G401 (cell line): Measurements from ENCODE around the gene TRIM15. TPM values are rescaled to one million over a fixed set of nuclear protein-coding genes. Genes with fewer than 3 reads are reported as not detected.
"Not testable (repeated sequence)": the region's sequence is repeated elsewhere in the genome, so short reads cannot be mapped to it uniquely, and the experiment has no call there.

Experiments used
- DNase-seq: peaks from one replicate; pipeline ENCODE4 v3.0.0-alpha.2; 2015; ENCODE audit warnings: low spot score
- in situ Hi-C: cut with HindIII; loops from 2 replicates; pipeline ENCODE4 v1.10.0; 2016; ENCODE audit warnings: low sequenced_read_pairs, mixed read lengths
- total RNA-seq: library from RNA; depleted of rRNA; stranded (reverse); fragments of >200 nt; shearing (Covaris generic); gene quantifications from 2 replicates; pipeline ENCODE4 v1.2.3, GENCODE V29; 2014; rRNA removed

Gene TRIM15
- not detected in 2 replicates for total RNA-seq

DNA sequence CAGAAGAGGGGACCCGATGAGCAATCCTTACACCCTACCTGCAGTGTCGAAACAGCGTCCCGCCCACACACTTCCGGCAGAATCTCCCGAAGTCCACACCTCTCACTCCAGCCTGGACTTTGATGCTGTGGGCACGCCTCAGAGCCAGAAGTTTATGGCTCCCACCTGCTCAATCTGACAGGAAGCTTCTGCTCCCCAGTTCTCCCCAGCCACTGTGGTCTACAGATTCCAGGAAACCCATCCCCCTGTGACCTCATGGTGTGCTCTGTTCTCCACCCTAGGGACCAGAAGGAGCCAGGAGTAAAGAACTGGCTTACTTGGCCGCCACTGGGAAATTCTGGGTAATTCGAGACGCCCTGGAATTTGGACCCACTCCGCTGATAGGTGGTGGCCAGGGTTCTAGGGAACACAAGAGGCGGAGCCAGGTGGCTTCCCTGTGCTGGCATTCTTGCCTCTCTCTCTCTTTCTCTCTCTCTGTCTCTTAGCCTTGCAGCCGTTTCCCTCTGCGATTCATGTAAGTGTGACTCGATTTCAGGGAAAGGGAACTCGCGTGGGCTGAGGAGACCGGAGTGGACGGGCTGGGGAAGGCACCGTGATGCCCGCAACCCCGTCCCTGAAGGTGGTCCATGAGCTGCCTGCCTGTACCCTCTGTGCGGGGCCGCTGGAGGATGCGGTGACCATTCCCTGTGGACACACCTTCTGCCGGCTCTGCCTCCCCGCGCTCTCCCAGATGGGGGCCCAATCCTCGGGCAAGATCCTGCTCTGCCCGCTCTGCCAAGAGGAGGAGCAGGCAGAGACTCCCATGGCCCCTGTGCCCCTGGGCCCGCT, at the start of gene TRIM15:
TRIM15 (plus strand) TSS at position 457 of the 828 bp plus-strand sequence; CDS start at position 596, 139 bp downstream.
- DNase-seq = no peak
- in situ Hi-C loops = no loop called here

DNA sequence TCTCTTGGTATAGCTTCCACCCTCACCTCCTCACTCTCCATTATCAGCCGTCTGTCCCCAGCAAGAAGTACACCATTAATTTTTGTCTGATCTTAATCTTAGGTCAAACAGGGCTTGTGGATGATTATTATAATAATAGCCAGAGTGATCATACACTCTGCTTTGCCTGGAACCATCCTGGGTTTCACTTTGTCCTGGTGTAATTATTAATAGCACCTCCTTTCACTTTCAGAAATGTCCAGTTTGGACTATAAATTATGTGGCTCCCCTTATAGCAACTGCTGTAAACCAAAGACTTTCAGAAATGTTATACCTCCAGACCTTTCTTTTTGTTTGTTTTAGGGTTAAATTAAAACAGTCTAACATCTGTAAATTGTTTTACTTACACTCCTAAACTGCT, 49.5 kb upstream of the TRIM15 start:
- in situ Hi-C loops = no loop called here
- DNase-seq = no peak

DNA sequence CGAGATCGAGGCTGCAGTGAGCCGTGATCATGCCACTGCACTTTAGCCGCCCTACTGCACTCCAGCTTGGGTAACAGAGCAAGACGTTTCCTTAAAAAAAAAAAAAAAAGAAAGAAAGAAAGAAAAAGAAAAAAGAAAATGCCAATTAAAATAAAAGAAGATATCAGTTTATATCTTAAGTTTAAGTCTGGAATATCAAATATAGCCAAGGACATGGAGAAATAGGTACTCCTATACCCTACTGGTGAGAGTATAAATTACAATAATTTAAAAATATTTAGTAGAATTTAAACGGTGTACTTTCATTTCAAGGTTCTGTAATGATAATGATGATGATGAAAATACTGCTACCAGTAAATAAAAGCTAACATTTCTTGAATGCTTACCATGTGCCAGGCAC, 46.6 kb upstream of the TRIM15 start:
- DNase-seq = no peak
- in situ Hi-C loops = no loop called here

DNA sequence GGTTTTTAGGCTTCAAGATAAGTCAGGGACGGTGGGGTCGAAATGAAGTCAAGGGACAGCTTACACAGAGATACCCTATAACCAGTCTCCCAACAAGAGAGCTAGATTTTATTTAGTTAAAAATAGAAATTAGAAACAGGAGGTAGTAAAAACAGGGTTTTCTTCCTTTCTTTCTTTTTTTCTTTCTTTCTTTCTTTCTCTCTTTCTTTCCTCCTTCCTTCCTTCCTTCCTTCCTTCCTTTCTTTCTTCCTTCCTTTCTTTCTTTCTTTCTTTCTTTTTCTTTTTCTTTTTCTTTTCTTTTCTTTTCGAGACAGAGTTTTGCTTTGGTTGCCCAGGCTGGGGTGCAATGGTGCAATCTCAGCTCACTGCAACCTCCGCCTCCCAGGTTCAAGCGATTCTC, 44.7 kb upstream of the TRIM15 start:
- in situ Hi-C loops, DNase-seq: not testable (repeated sequence)

DNA sequence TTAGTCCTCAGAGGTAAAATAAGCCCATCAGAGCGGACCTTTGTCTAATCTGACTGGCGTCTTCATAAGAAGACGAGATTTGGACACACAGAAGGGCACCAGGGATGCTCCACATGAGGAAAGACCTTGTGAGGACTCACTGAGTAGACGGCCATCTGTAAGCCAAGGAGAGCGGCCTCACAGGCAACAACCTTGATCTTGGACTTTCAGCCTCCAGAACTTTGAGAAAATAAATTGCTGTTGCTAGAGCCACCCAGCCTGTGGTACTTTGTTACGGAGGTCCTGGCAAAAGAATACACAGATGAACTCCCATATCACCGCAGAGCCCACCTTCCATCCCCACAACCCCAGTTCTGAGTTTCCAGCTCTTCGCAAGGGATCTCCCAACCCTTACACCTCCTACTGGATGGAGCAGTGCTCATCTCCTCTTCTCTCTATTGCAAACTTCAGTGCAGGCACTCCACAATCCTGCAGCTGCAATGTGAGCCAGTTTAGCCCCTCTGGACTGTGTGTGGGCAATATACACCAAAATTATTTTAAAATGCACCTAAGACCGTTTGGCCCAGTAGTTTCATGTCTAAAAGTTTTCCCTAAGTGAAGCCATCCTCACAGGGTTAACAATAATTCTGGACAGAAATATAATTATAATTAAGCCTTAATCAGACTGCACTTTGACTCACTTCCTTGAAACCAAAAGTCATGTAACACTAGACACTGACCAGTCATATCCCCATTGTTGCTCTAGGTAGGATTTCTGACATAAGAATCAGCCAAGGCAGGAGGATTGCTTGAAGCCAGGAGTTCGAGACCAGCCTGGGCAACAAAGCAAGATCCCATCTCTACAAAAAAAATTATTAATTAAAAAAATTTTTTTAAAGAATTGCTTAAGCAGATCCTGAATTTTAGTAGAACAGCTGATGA, 41.6 kb upstream of the TRIM15 start:
- in situ Hi-C loops = no loop called here
- no peak for DNase-seq

DNA sequence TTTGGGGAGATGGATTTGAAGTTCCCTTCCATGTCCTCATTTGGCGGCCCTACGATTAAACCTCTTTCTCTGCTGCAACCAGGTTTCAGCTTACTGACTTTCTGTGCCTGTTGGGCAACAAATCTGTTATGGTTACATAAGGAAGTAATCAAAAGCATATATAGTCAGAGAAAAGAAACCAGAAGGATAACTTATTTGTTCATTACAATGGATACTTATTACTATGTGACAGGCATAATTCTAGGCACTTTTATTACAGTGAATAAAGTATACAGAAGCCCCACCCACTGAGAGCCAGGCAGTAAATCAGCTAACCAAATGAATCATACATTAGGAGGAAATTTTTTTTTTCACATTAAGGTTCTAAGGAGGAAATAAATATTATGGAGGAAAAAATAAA, 40.8 kb upstream of the TRIM15 start:
- no peak for DNase-seq
- in situ Hi-C loops = no loop called here

DNA sequence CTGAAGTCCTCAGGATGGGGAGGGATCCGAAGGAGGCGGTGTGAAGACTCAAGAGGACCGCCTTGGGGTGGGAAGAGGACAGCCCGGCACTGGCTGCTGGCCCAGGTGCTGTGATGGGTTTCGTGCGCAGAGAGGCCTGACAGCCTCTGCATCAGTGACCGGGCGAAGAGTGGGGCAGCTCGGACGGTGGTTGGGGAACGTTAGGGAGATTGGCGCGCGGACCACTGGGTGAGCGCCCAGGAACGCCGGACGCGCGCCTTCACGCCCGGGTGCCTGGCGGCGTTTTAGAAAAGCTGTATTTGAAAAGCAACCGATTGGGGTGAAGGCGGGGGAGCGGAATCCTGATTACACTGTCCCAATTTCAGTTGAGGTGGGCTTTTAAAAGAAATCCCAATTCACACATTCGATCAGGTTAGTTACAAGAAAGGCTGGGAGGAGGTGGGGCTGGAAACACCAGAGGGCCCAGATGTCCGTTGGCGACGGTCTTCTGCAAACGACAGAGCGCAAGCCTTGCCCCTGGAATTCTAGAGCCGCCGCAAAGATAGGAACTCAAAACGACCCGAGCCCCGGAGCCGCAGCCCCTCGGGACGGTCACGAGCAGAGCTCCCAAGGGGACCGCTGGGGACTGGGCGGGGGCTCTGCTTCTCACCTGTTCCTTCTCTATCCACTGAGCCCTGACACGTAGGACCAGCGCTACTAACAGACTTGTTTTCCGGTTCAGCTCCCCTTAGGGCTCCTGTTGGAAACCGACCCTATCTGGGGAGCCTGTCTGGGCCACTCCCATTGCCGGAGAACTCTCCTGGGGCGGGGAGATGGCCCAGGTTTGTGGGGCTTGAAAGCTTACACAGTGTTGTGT, 35.9 kb upstream of the TRIM15 start:
- DNase-seq = peak; percentile 34

DNA sequence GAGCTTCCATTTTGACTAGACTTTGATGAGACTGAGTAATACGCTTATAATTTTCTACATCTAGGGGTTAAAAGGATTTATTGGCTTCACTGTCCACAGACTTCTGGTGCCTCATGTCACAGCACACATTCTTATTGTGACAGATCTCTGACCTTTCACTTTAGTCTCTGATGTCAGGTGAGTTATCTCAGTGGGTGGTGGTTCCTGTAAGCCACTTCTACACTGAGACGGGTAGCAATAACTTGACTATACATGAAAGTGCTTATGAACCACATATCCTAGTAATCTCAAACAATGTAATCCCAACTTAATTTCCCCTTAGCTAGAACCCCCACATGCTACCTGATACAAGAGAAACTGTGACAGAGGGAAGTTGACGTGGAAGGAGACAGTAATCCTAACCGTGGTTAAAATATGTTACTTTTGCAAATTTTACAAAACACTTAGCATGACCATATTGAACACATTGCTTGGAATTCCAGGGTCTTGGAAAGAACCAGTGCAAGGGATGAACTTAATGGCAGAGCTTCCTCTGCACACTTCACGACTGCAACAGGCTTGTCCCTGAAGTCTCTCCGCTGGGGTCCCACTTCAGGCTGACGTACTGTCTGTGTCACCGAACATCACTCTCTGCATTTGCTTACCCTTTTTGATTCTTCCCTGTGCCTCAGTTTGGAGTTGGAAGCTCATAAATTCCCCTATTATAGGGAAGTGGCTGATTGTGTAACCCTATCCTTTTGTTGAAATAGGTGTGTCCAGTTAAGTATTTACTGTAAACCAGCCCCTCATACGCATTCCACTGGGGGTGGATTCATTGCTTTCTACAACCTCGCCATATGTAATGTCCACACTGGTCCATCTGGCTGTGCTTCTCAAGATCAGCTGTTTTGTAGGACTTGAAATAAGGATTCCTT, 33.8 kb upstream of the TRIM15 start:
- DNase-seq = no peak
- in situ Hi-C loops = no loop called here

More for the DNA sequence above, 35.9 kb upstream of the TRIM15 start:
- in situ Hi-C loops = no loop called here

DNA sequence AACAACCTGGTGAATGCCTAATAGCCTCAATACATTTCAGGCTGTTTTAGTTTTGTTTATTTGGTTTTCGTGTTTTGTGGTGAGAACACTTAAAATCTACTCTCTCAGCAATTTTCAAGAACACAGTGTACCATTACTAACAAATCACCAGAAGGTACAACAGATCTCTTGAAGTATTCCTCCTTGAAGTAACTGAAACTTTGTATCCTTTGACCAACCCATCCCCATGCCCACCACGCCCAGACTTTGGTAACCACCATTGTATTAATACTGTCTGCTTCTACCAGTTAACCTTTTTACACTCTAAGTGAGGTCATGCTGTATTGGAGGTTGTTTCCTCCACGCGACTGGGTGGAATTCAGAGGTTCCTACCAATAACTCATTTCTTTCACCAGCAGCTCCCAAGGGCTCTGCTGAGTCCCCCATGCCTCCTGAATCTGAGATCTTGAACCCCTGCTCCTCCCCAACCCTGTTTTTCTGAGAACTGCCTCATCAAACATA, 33.1 kb upstream of the TRIM15 start:
- DNase-seq = no peak
- in situ Hi-C loops = no loop called here

DNA sequence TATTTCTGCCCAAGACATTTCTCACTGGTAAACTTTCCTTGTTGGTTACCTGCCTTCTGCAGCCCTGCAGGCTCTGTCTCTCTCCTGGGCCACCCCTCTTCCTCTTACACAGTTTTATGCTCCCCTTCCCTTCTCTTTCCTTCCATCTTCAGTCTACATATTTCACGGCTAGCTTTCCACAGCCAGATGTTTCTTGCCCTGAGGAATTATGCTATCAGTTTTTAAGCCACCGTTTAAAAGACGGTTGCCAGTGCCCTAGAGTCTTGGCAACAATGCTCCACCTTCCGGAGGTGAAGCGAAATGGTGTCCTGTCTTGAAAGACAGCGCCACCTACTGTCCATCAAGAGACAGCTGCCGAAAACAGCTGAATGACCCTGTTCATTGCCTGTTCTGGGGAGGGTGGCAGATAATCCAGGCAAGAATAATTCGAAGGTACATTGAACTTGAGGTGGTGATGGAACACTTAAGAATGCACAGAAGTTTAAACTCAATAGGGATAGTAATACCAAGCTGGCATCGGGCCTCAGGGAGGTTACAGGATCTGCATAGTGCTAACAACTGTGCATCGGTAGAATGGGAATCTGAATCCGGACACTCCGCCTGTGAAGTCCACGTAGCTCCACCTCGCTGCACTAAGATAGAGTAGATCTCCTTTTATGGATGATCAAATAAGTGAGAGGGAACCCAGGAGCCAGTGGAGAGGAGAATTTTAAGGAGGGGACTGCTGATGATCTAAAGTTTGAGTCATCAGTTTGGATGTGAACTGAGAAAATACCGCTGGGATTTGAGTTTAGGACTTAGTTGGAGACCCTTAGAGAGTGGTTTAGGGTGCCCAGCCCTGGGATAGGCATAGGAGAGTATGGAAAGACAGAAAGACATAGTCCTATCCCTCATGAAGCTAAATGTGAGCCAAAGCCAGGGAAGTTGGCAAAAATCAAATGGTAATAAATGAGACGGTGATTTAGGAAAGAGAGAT, 32.2 kb upstream of the TRIM15 start:
- in situ Hi-C loops = no loop called here
- DNase-seq = peak; percentile 89

DNA sequence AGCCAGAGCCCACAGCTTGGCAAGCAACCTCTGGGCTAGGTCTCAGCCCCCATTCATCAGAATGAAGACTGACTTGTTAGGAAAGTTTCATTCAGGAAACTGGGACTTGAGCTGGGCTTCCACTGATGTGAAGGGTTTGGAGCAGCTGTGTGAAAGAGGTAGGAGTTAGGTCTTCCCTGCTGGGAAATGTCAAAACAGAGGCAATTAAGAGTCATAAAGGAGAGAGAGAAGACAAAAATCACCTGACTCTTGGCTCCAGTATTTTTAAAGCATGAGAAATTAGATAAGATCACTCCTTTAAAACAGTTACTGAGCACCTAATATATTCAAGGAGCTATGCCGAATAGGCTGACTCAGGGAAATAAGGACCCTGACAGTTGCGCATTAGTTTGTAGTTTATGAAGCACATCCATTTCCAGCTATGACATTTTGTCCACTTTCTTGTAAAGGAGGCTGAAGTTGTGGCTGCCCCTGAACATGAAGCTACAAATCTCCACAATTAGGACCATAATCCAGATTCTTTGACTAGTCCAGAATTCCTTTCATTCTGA, 31.3 kb upstream of the TRIM15 start:
- in situ Hi-C loops = no loop called here
- DNase-seq = no peak

DNA sequence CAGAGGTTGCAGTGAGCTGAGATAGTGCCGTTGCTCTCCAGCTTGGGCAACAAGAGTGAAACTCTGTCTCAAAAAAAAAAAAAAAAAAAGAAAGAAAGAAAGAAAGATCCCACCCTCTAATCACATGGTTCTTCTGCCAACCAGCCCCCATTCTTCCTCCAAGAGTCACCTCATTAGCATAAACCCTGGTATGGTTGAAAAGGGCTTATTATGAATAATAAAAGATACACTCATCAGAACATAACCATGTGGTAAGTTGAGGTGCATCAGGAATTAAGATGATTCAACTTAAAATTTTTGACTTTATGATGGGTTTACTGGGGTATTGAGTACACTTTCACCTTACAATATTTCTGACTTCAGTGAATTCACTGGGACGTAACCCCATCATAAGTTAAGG, 28.2 kb upstream of the TRIM15 start:
- in situ Hi-C loops = no loop called here
- no peak for DNase-seq

DNA sequence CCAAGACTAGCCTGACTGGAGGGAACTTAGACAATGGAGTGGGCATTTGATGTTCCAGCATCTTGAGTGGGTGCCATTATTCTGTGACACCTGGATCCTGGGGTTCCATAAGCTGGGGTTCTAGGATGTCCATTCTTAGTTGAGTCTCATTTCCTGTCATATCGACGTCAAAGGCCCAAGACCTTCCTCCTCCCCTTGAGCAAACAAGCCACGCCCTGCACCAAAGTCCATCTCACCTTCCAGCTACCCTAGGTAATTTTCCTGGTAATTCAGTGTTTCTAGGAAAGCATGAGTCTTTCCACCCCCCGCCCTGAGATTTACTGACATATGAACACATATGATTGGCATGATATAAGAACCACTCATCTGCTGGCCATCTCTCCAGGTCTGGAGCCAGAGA, 27.6 kb upstream of the TRIM15 start, which contains the start of gene TRIM40:
TRIM40 (plus strand) TSS at position 384 of the 400 bp plus-strand sequence. CDS start 897 bp downstream, outside the sequence.
- no peak for DNase-seq
- in situ Hi-C loops = no loop called here

DNA sequence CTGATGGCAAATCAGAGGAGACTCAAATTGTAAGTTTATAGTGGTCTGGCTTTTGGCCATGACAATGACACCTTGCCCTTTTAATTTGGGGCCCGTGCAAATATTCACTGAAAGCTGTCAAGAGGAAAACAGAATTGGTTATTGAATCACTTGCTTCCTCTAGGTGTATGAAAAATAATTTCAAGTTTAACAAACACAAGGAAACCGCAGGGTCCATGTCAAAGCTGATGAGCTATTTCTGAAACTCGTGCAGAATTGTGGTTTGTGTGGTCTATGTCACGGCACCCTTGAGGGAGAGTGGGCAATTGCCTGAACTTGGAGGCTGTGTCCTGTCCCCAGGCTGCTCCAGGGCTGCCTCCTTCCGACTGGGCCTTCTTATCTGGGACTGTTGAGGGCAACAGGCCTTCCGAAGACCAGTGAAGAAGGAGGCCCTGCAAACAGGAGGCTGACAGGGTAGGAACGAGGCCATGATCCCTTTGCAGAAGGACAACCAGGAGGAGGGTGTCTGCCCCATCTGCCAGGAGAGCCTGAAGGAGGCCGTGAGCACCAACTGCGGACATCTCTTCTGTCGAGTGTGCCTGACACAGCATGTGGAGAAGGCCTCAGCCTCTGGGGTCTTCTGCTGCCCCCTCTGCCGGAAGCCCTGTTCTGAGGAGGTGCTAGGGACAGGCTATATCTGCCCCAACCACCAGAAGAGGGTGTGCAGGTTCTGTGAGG, 26.6 kb upstream of the TRIM15 start:
- in situ Hi-C loops = no loop called here
- DNase-seq = no peak

DNA sequence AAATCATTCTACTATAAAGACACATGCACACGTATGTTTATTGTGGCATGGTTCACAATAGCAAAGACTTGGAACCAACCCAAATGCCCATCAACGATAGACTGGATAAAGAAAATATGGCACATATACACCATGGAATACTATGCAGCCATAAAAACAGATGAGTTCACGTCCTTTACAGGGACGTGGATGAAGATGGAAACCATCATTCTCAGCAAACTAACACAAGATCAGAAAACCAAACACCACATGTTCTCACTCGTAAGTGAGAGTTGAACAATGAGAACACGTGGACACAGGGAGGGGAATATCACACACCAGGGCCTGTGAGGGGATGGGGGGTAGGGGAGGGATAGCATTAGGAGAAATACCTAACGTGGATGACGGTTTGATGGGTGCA, 23.1 kb upstream of the TRIM15 start:
- in situ Hi-C loops, DNase-seq: not testable (repeated sequence)

DNA sequence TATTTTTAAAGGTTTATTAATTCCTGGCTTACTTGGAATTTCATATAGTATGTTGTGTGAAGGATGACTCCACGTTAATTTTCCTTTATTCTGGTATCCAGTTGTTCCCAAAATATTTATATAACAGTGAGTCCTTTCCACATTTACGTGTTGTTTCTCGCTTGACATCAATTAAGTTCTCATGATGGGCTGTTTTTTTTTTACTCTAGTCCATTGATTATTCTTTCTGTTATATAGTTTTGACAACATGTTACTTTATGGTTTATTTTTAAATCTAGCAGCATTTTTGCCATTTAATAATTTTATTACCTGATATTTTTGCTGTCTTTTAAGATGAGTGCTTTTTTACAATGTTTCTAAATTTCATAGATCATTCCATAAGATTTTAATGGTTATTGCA, 20.7 kb upstream of the TRIM15 start:
- in situ Hi-C loops = no loop called here
- no peak for DNase-seq
